Mucosa of descending colon (tissue), 3 donors: ENCODE measurements around the gene ADAMTSL1. TPM values are rescaled to one million over a fixed set of nuclear protein-coding genes. Genes with fewer than 3 reads are reported as not detected.

ENCODE experiments used
- ATAC-seq: fragments of 200-7000 bp; cut with Tn5 transposase; one replicate; pipeline ENCODE4 v1.9.1; 2020; ENCODE audit warnings: mild to moderate bottlenecking, moderate library complexity
- DNase-seq, 3 donors: peaks; one replicate each; pipeline ENCODE4 v3.0.0-alpha.2; 2020
- H3K36me3 ChIP-seq: fragments of 200-600 bp; one replicate; pipeline ENCODE4 v1.8.0; 2021; ENCODE audit warnings: low read depth, mild to moderate bottlenecking
- H3K4me1 ChIP-seq: fragments of 200-600 bp; one replicate; pipeline ENCODE4 v1.8.0; 2021; ENCODE audit warnings: low read depth, mild to moderate bottlenecking
- H3K4me3 ChIP-seq: fragments of 200-600 bp; one replicate; pipeline ENCODE4 v1.8.0; 2021; ENCODE audit warnings: mild to moderate bottlenecking
- H3K9me3 ChIP-seq: fragments of 200-600 bp; one replicate; pipeline ENCODE4 v1.8.0; 2021; ENCODE audit warnings: mild to moderate bottlenecking
- CTCF ChIP-seq: fragments of 200-600 bp; IDR thresholded peaks from one replicate; pipeline ENCODE4 v1.8.0; 2022; ENCODE audit warnings: antibody characterized with exemption, mild to moderate bottlenecking
- intact Hi-C, 2 donors: fragments of 100-400 bp; cut with DNase I in 1 of 2; cut with micrococcal nuclease in 1 of 2; formaldehyde crosslinking; loops; one replicate each; pipeline versions ENCODE4 v1.11.0 to v1.11.1; 2022; cut with DNase I, micrococcal nuclease
- total RNA-seq, 3 donors: library from RNA; stranded (reverse); fragmentation: NEBNext Ultra II Directional in 2 of 3; extraction: Animal tissue kit (Norgen Biotek cat#: 25700) in 2 of 3; gene quantifications; one replicate each; pipeline versions ENCODE4 v1.2.1 to v1.2.4, GENCODE V29; 2021 to 2023
- donor health status: DM: no; HTN: no; CAD: no; lungs with moderate emphysema.
- donor health status: DM: no; HTN: no; CAD: no.
- donor health status: DM: no; HTN: yes; CAD: no.

The ADAMTSL1 gene
- total RNA-seq, 3 donors from 2014 or later, result 10.1 to 32.1 (median 22.6) TPM

- ATAC-seq (no peak), DNase-seq (no peak)
- no peaks in the 10 kb centered on the region for H3K9me3 ChIP-seq
- no peak for TF ChIP-seq CTCF
- peaks cover 15% of the 10 kb centered on the region for H3K4me1 ChIP-seq
- H3K36me3 ChIP-seq, result no peaks in the 10 kb centered on the region
- intact Hi-C loops, result no loop called here
- H3K4me3 ChIP-seq, result no peak overlapping the region
Observed at GRCh38 chr9:18820566-18821095, 346.7 kb downstream of the ADAMTSL1 start.

GRCh38 chr9:18821788-18822187 is 347.8 kb downstream of the ADAMTSL1 start:
- Histone ChIP-seq H3K9me3 (no peaks in the 10 kb centered on the region), H3K4me3 (no peak overlapping the region), H3K36me3 (no peaks in the 10 kb centered on the region), H3K4me1 (peaks cover 15% of the 10 kb centered on the region)
- peak; percentile 81 for ATAC-seq
- TF ChIP-seq CTCF, result no peak
- intact Hi-C loops, result no loop called here
- no peak for DNase-seq

GRCh38 chr9:18822850-18823249 is 348.9 kb downstream of the ADAMTSL1 start:
- H3K36me3 ChIP-seq, result no peaks in the 10 kb centered on the region
- H3K4me1 ChIP-seq, result peaks cover 15% of the 10 kb centered on the region
- intact Hi-C loops, result no loop called here
- no peak for TF ChIP-seq CTCF
- ATAC-seq, result peak; percentile 81
- peak in 1 of 3 donors; percentile 54 for DNase-seq
- H3K4me3 ChIP-seq, result no peak overlapping the region
- no peaks in the 10 kb centered on the region for H3K9me3 ChIP-seq

- Histone ChIP-seq H3K36me3 (no peaks in the 10 kb centered on the region), H3K4me3 (no peak overlapping the region), H3K9me3 (no peaks in the 10 kb centered on the region), H3K4me1 (peaks cover 15% of the 10 kb centered on the region)
- TF ChIP-seq CTCF, result no peak
- intact Hi-C loops, result no loop called here
- ATAC-seq, result peak; percentile 67
- DNase-seq, result peak in 1 of 3 donors; percentile 43
Observed at GRCh38 chr9:18824095-18824666, 350.2 kb downstream of the ADAMTSL1 start.

GRCh38 chr9:18825656-18826170 is 351.8 kb downstream of the ADAMTSL1 start:
- Histone ChIP-seq H3K4me3 (no peak overlapping the region), H3K4me1 (peaks cover 15% of the 10 kb centered on the region), H3K36me3 (no peaks in the 10 kb centered on the region), H3K9me3 (no peaks in the 10 kb centered on the region)
- DNase-seq (no peak), ATAC-seq (no peak)
- intact Hi-C loops, result no loop called here
- TF ChIP-seq CTCF, result no peak
